Choroid plexus epithelial cell (primary cell): ENCODE measurements around the gene PDCD1.
"Not testable (repeated sequence)": the region's sequence is repeated elsewhere in the genome, so short reads cannot be mapped to it uniquely, and the experiment has no call there.

Experiments used
- DNase-seq: peaks from one replicate; pipeline ENCODE4 v3.0.0-alpha.2; 2010; ENCODE audit warnings: low read depth
- H3K4me3 ChIP-seq: 2 replicates; pipeline ENCODE4 v1.5.1; 2011; ENCODE audit warnings: low read depth, mild to moderate bottlenecking, control low read depth, low read length, moderate library complexity
- CTCF ChIP-seq: conservative IDR thresholded peaks from 2 replicates; pipeline ENCODE4 v1.5.1; 2011; ENCODE audit warnings: low read depth, mild to moderate bottlenecking, control low read depth, inconsistent platforms, low read length, moderate library complexity

PDCD1 gene

DNA sequence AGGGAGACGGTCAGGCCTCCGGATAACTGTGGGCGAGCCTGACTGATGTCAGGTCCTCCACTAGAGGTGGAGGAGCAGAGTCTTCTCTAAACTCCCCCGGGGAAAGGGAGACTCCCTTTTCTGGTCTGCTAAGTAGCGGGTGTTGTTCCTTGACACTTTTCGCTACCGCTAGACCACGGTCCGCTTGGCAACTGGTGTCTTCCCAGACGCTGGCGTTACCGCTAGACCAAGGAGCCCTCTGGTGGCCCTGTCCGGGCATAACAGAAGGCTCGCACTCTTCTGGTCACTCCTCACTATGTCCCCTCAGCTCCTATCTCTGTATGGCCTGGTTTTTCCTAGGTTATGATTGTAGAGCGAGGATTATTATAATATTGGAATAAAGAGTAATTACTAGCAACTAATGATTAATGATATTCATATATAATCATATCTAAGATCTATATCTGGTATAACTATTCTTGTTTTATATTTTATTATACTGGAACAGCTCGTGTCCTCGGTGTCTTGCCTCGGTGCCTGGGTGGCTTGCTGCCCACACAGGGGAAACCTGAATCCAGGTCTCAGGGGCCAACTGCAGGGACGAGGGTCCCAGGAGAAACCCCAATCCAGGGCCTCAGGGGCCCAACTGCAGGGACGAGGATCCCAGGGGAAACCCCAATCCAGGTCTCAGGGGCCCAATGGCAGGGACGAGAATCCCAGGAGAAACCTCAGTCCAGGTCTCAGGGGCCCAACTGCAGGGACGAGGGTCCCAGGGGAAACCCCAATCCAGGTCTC, 17.2 kb upstream of the PDCD1 start:
- peak; percentile 18 for TF ChIP-seq CTCF
- DNase-seq, result not testable (repeated sequence)

DNA sequence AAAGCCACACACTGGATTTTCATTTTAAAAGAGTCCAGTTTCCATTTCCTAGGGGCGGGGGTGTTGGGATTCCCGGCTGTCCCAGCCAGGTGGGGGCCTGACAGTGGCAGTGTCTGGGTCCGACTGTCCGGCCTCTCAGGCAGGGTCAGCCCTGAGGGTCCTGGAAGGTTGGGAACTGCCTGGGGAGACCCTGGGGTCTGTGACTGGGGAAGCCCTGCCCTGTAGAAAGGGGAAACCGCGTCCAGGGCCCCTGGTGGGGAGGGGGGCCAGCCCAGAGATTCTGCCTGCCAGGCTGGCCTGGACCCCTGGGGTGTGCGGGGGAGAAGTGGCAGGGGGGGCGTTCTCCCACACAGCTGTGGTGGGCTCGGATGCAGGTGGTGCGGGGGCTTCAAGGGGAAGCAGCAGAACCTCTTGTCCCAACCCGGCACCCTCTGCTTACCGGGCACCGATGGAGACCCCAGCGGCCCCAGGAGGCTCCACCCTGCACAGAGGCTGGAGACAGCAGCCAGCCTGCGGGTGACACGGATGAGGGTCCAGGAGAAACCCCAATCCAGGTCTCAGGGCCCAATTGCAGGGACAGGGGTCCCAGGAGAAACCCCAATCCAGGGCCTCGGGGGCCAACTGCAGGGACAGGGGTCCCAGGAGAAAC, 15.7 kb upstream of the PDCD1 start:
- DNase-seq, result no peak
- no peak for TF ChIP-seq CTCF
- no peak overlapping the region for H3K4me3 ChIP-seq

More for the DNA sequence above, 17.2 kb upstream of the PDCD1 start:
- not testable (repeated sequence) for H3K4me3 ChIP-seq

- no peak for DNase-seq
- no peak for TF ChIP-seq CTCF
- no peak overlapping the region for H3K4me3 ChIP-seq
Measured at GRCh38 chr2:241873803-241874110, 15.1 kb upstream of the PDCD1 start.

DNA sequence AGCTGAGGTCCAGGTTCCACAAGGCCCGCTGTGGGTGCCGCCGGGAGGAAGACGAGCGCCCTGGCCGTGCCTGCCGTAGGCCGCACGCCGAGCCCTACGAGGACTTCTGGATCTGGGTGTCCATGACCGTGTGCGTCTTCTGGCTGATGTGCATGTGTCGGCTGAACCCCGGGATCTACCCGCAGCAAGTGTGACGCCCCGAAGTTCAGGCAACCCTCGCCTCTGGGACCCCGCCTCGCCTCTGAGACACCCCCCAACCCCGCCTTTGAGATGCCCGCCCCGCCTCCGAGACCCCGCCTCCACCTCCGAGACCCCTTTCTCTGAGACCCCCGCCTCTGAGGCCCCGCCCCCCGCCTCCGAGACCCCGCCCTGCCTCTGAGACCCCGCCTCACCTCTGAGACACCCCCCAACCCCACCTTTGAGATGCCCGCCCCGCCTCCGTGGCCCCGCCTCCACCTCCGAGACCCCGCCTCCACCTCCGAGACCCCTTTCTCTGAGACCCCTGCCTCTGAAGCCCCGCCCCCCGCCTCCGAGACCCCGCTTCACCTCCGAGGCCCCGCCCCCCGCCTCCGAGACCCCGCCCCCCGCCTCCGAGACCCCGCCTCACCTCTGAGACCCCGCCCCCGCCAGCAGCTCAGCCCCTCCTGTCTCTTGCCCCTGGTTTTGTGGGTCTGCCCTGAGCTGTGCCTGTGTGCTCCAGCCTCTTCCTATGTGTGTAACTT, 14.5 kb upstream of the PDCD1 start:
- DNase-seq, result no peak
- TF ChIP-seq CTCF, result no peak
- no peak overlapping the region for H3K4me3 ChIP-seq

GRCh38 chr2:241872313-241872642, 13.6 kb upstream of the PDCD1 start:
- H3K4me3 ChIP-seq, result no peak overlapping the region
- TF ChIP-seq CTCF, result no peak
- DNase-seq, result no peak

- no peak for TF ChIP-seq CTCF
- no peak for DNase-seq
Measured at GRCh38 chr2:241871538-241872312, 13.0 kb upstream of the PDCD1 start.

More at GRCh38 chr2:241871538-241872312, 13.0 kb upstream of the PDCD1 start:
- H3K4me3 ChIP-seq, result no peak overlapping the region
